ENCODE data around the gene FGF14. TPM values are rescaled to one million over a fixed set of nuclear protein-coding genes. Genes with fewer than 3 reads are reported as not detected.

The FGF14 gene
- total and polyA plus RNA-seq, 2 experiments from 2014 or later: 0.73 TPM; not detected in 1

DNA sequence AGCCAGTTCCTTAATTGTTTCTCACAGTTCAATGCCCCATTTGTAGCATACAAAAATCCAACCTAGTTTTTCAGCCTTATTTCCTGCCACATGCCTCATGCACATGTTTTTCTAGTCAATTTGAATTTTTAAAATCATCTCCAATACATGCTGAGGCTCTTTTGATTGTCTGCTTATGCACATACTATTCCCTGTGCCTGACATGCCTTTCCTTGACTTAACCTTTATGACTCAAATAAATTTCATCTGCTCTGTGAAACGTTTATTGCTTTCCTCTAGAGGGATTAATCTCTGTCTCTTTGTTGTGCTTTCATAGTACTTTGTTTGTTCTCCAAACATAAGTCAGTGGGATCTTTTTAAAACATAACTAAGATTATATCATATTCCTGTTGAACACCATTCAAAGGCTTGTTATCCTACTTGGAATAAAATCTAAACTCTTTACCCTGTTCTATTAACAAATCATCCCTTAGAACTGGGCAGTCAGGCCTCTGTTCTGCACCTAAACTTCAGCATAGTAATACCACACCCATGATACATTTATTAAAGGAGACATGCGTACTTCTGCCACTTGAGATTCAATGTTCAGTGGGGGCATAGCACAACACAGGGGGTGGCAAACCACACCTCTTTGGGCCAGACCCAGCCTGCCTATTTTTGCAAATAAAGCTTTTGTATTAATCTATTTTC lies 346.6 kb downstream of the FGF14 start:
- H3K4me1 ChIP-seq (ENCODE audit: insufficient read depth): no peaks in the 10 kb centered on the region
- no peak overlapping the region for H3K4me3 ChIP-seq
- 60% methylated on average over 2 of the region's 2 CpGs for WGBS (ENCODE audit: low lambda C conversion rate, missing lambda C conversion rate)
- H4K20me1 ChIP-seq (ENCODE audit: insufficient read depth, poor library complexity, severe bottlenecking): no peaks in the 10 kb centered on the region
- H3K36me3 ChIP-seq (replicated peaks; ENCODE audit: insufficient read depth, low read depth): no peaks in the 10 kb centered on the region
- TF ChIP-seq, protein P1, sequence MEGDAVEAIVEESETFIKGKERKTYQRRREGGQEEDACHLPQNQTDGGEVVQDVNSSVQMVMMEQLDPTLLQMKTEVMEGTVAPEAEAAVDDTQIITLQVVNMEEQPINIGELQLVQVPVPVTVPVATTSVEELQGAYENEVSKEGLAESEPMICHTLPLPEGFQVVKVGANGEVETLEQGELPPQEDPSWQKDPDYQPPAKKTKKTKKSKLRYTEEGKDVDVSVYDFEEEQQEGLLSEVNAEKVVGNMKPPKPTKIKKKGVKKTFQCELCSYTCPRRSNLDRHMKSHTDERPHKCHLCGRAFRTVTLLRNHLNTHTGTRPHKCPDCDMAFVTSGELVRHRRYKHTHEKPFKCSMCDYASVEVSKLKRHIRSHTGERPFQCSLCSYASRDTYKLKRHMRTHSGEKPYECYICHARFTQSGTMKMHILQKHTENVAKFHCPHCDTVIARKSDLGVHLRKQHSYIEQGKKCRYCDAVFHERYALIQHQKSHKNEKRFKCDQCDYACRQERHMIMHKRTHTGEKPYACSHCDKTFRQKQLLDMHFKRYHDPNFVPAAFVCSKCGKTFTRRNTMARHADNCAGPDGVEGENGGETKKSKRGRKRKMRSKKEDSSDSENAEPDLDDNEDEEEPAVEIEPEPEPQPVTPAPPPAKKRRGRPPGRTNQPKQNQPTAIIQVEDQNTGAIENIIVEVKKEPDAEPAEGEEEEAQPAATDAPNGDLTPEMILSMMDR (IDR thresholded peaks at IDR 0.05; ENCODE audit: poor library complexity): no peak
- TF ChIP-seq EZH2 (IDR thresholded peaks at IDR 0.05; ENCODE audit: borderline replicate concordance) (no peak), EZH2phosphoT487 (IDR thresholded peaks at IDR 0.05; ENCODE audit: low read depth, severe bottlenecking, unreplicated experiment) (no peak)
- no peak overlapping the region for H3K27ac ChIP-seq
- H3K79me2 ChIP-seq: no peaks in the 10 kb centered on the region
- no peaks in the 10 kb centered on the region for H3K9me2 ChIP-seq (replicated peaks; ENCODE audit: insufficient read depth)
- no peak overlapping the region for H2AFZ ChIP-seq
- peaks cover 13% of the 10 kb centered on the region for H3K9me3 ChIP-seq (ENCODE audit: low read depth)
- no peak for DNase-seq (ENCODE audit: low spot score)
- no peaks in the 10 kb centered on the region for H3K27me3 ChIP-seq
- no peak overlapping the region for H3K4me2 ChIP-seq

DNA sequence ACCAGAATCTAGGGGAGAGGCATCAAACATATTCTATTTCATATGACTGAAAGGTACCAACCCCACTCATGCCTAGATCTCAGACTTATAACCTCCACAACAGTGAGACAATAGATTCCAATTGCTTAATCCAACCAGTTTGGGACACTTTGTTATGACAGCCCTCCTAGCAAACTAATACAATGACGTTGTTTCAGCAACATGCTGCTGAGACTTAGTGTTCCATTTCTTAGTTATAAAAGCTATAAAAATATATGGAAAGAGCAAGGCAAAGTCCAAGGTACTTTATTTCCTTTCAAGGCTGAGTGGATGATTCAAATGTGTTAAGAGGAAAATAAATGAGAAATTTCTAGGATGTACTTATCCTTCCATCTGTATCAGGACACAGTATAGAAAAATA lies 352.0 kb downstream of the FGF14 start:
- no peak for DNase-seq (ENCODE audit: low spot score)
- Histone ChIP-seq H3K4me3 (no peak overlapping the region), H3K4me1 (ENCODE audit: insufficient read depth) (no peaks in the 10 kb centered on the region), H3K36me3 (replicated peaks; ENCODE audit: insufficient read depth, low read depth) (no peaks in the 10 kb centered on the region), H3K9me2 (replicated peaks; ENCODE audit: insufficient read depth) (no peaks in the 10 kb centered on the region), H3K79me2 (no peaks in the 10 kb centered on the region), H4K20me1 (ENCODE audit: insufficient read depth, poor library complexity, severe bottlenecking) (no peaks in the 10 kb centered on the region), H3K27ac (no peak overlapping the region), H3K4me2 (no peak overlapping the region), H3K27me3 (no peaks in the 10 kb centered on the region), H3K9me3 (ENCODE audit: low read depth) (peaks cover 13% of the 10 kb centered on the region), H2AFZ (no peak overlapping the region)
- WGBS (ENCODE audit: low lambda C conversion rate, missing lambda C conversion rate): 100% methylated on average over 1 of the region's 1 CpG
- no peak for TF ChIP-seq EZH2phosphoT487 (IDR thresholded peaks at IDR 0.05; ENCODE audit: low read depth, severe bottlenecking, unreplicated experiment)
- TF ChIP-seq, protein P1 (IDR thresholded peaks at IDR 0.05; ENCODE audit: poor library complexity): no peak
- TF ChIP-seq EZH2 (IDR thresholded peaks at IDR 0.05; ENCODE audit: borderline replicate concordance): no peak

DNA sequence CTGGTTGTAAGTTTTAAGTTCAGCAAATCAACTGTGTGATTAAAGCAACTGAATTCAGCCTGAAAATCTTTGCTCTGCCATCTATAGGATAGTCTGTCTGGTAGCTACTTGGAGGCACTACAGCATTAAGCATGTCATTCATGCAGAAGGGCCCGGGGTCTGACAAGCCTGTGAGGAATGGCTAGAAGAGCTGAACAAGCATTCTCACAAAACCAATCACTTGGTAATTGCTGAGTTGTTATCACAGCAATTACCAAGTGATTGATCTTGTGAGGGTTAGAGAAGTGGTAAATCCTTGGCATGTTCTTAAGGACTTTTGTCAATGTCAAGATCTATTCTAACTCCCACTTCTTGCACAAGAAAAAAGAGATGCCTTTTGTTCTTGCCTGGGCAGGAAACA lies 356.1 kb downstream of the FGF14 start:
- DNase-seq (ENCODE audit: low spot score): no peak
- no peak for TF ChIP-seq EZH2 (IDR thresholded peaks at IDR 0.05; ENCODE audit: borderline replicate concordance)
- Histone ChIP-seq H3K4me3 (no peak overlapping the region), H3K79me2 (no peaks in the 10 kb centered on the region), H3K27ac (no peak overlapping the region), H3K4me2 (no peak overlapping the region), H3K4me1 (ENCODE audit: insufficient read depth) (no peaks in the 10 kb centered on the region), H2AFZ (no peak overlapping the region), H3K36me3 (replicated peaks; ENCODE audit: insufficient read depth, low read depth) (no peaks in the 10 kb centered on the region), H3K9me2 (replicated peaks; ENCODE audit: insufficient read depth) (no peaks in the 10 kb centered on the region), H3K27me3 (no peaks in the 10 kb centered on the region), H3K9me3 (ENCODE audit: low read depth) (no peaks in the 10 kb centered on the region), H4K20me1 (ENCODE audit: insufficient read depth, poor library complexity, severe bottlenecking) (no peaks in the 10 kb centered on the region)
- 14% methylated on average over 1 of the region's 1 CpG for WGBS (ENCODE audit: low lambda C conversion rate, missing lambda C conversion rate)

DNA sequence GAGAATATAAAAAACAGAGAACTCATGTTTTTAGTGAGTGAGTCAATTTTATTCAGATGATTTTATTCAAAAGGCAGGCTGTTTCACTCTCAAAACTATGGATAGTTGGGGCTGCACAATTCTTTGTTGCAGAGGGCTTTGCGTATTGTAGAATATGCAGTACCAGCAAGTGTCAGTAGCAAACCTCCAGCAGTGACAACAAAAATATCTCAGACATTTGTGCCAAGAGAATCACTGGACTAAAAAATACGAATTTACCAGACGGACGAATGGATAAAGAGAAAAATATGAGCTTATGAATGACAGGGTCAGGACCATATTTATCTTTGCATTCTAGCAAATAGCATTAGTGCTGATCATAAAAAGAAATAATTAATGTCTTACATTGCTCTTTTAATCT lies 359.1 kb downstream of the FGF14 start:
- TF ChIP-seq, protein P1 (IDR thresholded peaks at IDR 0.05; ENCODE audit: poor library complexity): no peak
- TF ChIP-seq EZH2 (IDR thresholded peaks at IDR 0.05; ENCODE audit: borderline replicate concordance): no peak
- no peak for TF ChIP-seq EZH2phosphoT487 (IDR thresholded peaks at IDR 0.05; ENCODE audit: low read depth, severe bottlenecking, unreplicated experiment)
- H3K27ac ChIP-seq: no peak overlapping the region
- no peaks in the 10 kb centered on the region for H3K79me2 ChIP-seq
- no peaks in the 10 kb centered on the region for H3K9me2 ChIP-seq (replicated peaks; ENCODE audit: insufficient read depth)
- no peak overlapping the region for H3K4me2 ChIP-seq
- DNase-seq (ENCODE audit: low spot score): no peak
- 67% methylated on average over 4 of the region's 4 CpGs for WGBS (ENCODE audit: low lambda C conversion rate, missing lambda C conversion rate)
- no peaks in the 10 kb centered on the region for H3K27me3 ChIP-seq
- H3K4me1 ChIP-seq (ENCODE audit: insufficient read depth): no peaks in the 10 kb centered on the region
- no peaks in the 10 kb centered on the region for H4K20me1 ChIP-seq (ENCODE audit: insufficient read depth, poor library complexity, severe bottlenecking)
- no peaks in the 10 kb centered on the region for H3K9me3 ChIP-seq (ENCODE audit: low read depth)
- no peaks in the 10 kb centered on the region for H3K36me3 ChIP-seq (replicated peaks; ENCODE audit: insufficient read depth, low read depth)
- H2AFZ ChIP-seq: no peak overlapping the region
- no peak overlapping the region for H3K4me3 ChIP-seq
